G401 (cell line): ENCODE results near the gene KCNAB2. TPM values are rescaled to one million over a fixed set of nuclear protein-coding genes. Genes with fewer than 3 reads are reported as not detected.

ENCODE experiments used
- DNase-seq: peaks from one replicate; pipeline ENCODE4 v3.0.0-alpha.2; 2015; ENCODE audit warnings: low spot score
- in situ Hi-C: cut with HindIII; loops from 2 replicates; pipeline ENCODE4 v1.10.0; 2016; ENCODE audit warnings: low sequenced_read_pairs, mixed read lengths
- total RNA-seq: library from RNA; depleted of rRNA; stranded (reverse); fragments of >200 nt; shearing (Covaris generic); gene quantifications from 2 replicates; pipeline ENCODE4 v1.2.3, GENCODE V29; 2014

Gene KCNAB2
- total RNA-seq, 1 experiment from 2014 or later, result 0.71 TPM

DNA sequence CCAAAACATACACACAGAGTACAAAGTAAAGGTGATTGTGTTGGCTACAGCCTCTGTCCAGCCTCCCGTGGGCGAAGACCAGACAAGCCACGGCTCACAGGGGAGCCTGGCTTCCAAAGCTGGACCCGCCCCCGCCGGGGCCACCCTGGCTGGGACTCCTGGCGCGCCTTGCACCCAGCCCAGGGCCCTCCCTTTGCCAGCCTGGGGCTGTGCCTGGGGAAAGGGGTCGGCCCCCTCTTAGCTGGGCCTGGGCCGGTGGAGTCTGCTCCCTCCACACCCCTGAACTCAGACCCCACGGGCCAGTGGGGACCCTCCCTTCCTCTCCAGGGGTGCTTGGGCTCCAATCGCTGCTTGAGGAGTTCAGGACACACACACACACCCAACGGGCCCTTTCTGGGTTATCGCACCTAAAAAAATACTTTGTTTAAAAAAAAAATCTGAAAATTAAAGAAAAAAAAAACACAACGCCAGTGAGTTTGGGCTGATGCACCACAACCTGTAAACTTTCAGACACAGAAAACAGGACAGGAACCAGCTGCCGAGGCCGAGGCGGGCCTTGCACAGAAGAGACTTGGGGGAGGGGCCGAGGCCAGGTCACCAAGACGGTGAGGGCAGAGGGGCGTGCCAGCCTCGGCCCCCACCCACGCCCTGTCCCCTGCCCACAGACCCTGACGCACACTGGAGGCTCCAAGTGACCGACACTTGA lies 56.3 kb downstream of the KCNAB2 start:
- in situ Hi-C loops, result no loop called here
- no peak for DNase-seq

DNA sequence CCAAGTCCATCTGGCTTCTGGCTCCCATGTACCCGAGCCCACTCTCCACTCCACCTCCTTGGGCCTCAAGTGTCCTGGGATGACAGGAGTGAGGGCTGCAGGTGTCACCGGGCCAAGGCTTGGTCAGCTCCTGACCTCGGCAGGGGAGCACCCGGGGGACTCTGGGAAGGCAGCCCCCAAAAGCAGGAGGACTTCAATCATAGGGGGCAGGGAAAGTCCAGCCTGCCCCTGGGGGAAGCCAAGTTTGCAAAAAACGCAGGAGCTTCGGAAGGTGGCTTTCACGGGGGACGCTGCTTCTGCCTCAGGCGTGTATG lies 56.8 kb downstream of the KCNAB2 start:
- DNase-seq, result no peak
- in situ Hi-C loops, result no loop called here

DNA sequence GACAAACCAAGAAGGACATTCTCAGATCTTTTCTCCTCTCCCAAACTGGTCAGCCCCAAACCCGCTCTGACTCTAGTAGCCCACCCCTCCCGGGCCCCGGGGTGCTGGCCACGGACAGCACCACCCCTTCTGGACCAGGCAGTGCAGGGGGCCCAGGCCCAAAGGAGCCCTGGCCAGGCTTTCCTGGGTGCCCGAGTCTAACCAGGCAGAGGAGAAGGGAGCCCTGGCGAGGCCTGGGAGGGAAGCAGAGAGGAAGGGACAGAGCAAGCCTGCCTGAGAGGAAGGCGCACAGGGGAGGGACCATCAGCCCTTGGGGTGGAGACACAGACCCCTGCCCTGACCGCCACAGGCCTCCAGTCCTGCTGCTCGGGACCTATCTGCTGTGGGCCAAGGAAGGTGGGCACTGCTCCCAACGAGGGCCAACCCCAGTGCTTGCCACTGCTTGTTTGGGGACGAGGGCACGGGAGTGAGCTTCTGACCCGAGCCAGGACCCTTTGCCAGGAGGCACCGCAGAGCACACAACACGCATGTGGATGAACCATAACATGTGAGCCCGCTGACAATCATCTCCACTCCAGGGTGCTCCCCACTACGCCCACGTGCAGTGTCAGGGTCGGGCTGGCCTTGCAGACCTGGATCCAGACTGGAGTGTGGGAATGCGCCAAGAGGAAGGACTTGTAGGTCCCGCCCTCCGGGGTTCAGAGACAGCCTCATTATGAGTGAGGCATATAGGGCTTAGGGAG lies 57.6 kb downstream of the KCNAB2 start:
- DNase-seq, result no peak
- in situ Hi-C loops, result no loop called here

DNA sequence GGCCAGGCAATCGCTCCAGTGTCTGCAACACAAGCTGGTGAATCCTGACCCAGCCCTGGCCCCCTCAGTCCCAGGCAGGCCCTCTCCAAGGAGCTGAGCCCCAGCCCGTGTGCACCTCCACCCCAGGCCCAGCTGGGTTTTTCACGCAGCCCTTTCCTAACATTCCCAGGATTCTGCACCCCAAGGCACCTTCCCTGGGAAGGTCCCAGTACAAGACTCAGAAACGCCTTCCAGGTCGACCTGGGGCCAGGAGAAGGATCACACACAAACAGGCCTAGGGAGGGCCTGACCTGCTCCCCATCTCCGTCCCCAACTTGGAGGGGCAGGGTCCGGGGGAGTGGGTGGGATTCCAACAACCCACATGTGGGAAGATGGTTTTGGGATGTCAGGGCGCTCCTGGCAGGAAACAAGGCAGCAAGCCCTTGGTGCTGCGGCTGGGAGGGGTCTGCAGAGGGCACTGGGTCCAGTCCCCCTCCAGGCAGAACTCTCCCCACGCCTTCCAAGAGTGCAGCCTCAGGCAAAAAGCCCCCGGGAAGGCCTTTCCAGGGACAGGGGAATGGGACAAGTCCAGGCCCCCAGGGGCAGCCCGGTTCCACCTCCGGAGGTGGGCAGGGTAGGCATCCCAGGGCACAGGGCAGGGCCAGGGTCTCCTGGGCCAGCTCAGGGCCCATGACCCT lies 58.3 kb downstream of the KCNAB2 start:
- DNase-seq, result no peak
- in situ Hi-C loops, result no loop called here

DNA sequence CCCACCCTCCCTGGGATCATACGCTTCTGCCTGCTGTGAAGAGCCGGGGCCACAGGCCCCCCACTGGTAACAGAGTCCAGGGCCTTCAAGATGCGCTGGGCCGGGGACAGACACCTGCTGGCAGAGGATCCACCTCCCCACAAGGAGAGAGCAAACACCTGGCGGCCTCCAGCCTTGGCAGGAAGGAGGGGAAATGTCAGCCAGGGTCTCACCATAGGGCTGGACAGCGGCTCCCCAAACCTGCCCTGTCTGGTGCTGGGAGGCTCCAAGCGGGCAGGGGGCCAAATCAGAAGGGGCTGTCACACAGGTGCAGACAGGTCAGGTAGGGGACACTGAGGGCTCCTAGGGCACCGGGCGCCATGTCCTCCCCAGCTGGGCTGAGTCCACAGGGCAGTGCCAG lies 58.9 kb downstream of the KCNAB2 start:
- DNase-seq, result no peak
- in situ Hi-C loops, result no loop called here

DNA sequence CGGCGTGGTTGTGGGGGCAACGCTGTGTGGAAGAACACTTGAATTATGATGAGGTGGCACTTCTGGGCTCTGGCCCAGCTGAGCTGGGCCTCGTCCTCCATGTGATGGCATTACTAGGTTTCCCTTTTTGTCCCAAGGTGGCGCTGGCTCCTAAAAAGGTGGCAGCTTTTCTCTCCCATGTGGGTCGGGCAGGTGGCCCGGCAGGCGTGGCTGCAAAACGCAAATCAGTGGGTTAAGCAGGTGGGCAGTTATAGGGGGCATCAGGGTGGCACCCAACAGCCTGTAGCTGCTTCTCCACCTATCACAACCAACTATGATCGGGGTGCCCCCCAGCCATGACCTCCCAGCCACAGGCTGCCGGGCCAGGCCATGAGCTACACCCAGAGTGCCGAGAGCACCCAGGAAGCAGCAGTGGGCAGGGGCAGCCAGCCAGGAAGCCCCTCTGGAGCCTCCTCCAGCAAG lies 59.6 kb downstream of the KCNAB2 start:
- in situ Hi-C loops, result no loop called here
- DNase-seq, result no peak

DNA sequence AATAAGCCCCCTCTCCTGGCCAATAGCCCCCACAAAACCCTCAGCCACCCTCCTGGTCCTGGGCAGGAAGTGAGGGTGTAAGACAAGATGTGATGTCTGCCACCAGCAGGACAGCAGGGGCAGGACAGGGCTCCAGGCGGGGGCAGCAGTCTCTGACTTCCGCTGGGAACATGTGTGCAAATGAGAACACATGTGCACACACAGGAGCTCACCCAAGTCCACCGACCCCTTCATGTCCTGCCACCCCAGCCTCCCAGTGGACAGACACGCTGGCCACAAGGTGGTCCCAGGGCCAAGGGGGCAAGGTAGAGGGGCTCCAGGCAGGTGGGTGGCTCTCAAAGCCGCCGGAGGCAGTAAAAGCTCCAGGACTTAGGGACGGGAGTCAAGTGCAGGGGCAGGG lies 60.1 kb downstream of the KCNAB2 start:
- in situ Hi-C loops, result no loop called here
- DNase-seq, result no peak

DNA sequence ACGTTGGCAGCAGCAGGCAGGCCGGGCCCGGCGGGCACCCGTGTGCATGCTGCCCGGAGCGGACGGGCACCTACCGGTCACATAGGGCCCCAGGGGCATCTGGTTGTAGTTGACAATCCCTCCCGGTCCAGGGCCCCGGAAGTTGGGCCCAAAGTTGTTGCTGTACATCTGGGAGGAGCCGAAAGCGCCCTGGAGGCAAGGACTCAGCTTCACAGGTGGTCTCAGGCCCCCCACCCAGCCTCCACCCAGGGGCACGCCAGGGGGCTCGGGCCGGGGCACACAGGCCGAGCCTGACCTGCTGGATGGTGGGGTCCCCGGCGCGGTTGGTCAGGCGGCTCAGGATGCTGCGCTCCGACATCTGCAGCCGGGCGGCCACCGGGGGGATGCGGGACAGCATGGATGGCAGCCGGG lies 60.6 kb downstream of the KCNAB2 start:
- in situ Hi-C loops, result no loop called here

DNA sequence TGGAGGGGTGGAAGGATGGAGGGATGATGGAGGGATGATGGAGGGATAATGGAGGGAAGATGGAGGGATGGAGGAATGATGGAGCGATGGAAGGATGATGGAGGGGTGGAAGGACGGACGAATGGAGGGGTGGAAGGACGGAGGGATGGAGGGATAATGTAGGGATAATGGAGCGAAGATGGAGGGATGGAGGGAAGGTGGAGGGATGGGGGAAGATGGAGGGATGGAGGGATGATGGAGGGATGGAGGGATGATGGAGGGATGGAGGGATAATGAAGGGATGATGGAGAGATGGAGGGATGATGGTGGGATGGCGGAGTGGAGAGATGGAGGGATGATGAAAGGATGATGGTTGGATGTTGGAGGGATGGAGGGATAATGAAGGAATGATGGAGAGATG lies 61.3 kb downstream of the KCNAB2 start:
- DNase-seq, result no peak
- in situ Hi-C loops, result no loop called here

More for the DNA sequence above, 60.6 kb downstream of the KCNAB2 start:
- no peak for DNase-seq

DNA sequence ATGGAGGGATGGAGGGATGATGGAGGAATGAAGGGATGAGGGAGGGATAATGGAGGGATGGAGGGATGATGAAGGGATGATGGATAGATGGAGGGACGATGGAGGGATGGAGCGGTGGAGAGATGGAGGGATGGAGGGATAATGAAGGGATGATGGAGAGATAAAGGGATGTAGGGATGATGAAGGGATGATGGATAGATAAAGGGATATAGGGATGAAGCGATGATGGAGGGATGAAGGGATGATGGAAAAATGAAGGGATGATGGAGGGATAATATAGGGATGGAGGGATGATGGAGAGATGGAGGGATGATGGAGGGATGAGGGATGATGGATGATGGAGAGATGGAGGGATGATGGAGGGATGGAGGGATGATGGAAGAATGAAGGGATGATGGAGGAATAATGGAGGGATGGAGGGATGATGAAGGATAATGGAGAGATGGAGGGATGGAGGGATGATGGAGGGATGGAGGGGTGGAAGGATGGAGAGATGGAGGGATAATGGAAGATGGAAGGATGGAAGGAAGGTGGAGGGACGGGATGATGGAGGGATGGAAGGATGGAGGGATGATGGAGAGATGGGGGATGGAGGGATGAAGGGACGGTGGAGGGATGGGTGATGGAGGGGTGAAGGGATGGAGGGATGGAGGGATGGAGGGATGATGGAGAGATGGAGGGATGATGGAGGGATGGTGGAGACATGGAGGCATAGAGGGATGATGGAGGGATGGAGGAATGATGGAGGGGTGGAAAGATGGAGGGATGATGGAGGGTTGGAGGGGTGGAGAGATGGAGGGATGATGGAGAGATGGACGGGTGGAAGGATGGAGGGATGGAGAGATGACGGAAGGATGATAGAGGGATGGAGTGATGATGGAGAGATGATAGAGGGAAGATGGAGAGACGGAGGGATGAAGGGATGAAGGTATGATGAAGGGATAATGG lies 62.0 kb downstream of the KCNAB2 start:
- in situ Hi-C loops, result no loop called here
- no peak for DNase-seq

DNA sequence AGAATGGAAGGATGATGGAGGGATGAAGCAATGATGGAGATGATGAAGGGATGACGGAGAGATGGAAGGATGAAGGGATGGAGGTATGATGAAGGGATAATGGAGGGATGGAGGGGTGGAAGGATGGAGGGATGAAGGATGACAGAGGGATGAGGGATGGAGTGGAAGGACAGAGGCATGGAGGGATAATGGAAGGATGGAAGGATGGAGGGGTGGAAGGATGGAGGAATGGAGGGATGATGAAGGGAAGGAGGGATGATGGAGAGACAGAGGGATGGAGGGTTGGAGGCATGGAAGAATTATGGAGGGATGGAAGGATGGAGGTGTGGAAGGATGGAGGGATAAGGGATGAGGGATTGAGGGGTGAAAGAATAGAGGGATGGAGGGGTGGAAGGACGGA lies 62.8 kb downstream of the KCNAB2 start:
- no peak for DNase-seq
- in situ Hi-C loops, result no loop called here

DNA sequence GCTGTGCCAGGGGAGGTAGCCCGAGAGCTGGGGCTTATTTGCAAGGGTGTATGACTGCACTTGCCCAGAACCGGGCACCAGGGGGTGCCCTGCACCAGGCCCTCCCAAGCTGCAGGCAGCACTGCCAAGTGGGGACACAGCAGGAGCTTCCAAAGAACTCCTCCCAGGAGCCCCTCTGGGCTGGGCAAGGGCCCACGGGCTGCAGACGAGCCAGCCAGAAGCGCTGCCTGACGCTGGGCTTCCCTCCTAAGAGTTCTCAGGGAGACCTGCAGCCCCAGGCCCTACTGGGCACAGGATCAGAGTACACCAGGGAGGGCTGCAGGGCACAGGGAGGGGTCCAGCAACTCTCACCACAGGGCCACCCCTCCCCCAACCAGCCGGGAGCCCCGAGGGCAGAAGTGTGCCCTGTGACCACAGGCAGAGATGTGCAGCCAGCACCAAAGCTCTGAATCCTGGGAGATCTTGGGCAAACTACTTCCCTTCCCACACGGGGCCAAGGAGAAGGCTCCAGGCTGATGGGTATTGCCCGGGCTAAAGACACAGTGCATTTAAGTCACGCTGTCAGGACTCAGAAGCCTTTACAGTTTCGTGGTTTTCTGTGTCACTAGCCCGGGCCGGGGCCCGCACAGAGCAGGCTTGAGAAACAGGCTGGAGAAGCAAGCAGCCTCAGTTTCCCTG lies 63.4 kb downstream of the KCNAB2 start:
- in situ Hi-C loops, result no loop called here
- DNase-seq, result peak; percentile 10

DNA sequence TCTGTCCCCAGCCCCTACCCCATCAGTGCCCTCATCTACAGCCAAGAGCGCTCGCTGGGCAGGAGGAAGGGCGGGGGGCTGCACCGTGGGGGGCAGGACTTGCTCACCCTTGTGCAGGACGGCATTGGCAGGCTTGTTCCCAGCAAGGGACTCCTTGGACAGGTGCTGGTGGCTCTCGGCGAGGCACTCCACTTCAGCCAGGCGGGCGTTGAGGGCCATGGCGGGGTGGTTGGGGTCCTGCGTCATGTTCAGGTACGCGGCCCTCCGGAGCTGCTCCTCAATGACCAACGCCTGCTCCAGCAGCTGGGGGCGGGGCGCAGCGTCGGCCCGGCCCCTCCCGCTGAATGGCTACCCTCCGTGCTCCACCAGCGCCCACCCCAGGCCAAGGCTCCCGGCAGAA lies 64.0 kb downstream of the KCNAB2 start:
- in situ Hi-C loops, result no loop called here
- no peak for DNase-seq

DNA sequence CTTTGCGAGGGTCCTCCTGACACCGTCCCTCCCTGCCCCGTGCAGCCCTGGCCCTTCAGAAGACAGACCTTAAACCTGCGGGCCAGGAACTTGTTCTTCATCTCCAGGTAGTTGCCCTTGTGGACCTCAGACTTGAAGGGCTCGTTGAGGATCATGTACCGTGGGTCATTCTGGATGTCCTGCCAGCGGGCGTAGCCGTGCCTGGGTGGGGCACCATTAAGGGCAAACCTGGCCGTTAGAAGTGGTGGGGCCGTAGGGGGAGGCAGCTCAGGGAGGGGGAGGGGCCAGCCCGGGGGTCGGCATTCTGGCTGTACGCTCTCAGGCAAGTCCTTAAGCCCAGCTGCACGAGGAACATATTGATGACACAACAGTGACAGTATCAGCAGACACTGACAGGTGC lies 64.6 kb downstream of the KCNAB2 start:
- in situ Hi-C loops, result no loop called here
- no peak for DNase-seq

DNA sequence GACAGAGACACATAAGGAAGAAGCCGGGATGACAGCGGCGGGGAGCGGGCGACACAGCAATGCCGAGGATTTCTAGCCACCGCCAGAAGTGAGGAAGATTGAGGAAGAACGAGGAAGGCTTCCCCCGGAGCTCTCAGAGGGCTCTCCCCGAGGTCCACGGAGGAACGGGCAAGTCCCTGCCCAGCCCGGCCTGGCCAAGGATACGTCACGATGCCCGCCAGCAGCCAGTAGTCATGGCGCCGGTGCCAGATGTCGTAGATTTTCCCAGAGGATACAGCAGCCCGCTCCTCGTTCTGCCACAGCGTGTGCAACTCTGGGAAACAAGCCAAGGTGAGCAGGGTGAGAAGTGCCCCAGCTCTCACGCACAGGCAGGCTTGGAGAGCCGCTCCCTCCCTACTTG lies 65.9 kb downstream of the KCNAB2 start:
- in situ Hi-C loops, result no loop called here
- no peak for DNase-seq

DNA sequence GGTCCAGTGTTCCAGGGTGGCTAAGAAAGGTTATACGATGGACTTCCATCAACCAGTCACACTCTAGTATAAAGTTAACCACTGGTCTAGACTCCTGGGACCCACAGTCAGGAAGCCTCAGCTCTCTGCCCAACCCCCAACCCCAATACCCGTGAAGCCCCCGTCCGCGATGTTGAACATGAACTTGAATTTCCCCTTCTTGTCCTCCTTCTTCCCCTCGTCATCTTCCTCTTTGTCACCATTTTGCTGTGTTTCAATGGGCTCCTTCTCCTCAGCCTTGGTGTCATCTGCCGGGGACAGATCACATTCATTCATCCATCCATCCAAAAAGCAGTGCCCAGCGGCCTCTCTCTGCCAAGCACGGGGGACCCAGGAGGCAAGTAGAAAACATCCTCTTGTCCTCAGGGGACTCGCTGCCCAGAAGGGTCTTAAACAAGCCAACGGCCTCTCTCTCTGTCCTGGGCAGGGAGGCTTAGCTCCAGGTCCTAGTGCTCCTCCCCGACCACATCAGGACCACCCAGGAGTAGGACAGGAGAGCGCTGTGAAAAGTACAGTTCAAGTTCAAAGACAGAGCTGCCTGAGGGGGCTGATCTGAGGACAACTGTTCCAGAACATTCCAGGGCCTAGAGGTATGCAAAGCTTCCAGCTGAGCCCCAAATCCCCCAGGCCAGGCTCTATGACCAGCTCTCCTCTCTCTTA lies 66.5 kb downstream of the KCNAB2 start:
- in situ Hi-C loops, result no loop called here
- DNase-seq, result no peak

DNA sequence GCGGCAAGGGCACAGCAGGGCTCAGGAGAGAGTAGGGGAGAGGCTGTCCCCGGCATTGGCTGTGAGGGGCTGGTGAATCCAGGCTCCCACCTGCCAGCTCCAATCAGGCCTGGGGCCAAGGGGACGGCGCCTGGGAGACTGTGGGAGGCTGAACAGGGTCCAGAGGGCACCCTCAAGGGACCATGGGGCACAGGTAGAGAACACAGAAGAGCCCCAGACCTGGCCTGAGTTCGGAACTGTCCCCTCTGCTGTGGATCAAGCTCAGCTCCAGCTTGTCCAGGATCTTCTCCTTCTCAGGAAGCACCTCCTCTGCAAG lies 67.0 kb downstream of the KCNAB2 start:
- DNase-seq, result no peak
- in situ Hi-C loops, result no loop called here

DNA sequence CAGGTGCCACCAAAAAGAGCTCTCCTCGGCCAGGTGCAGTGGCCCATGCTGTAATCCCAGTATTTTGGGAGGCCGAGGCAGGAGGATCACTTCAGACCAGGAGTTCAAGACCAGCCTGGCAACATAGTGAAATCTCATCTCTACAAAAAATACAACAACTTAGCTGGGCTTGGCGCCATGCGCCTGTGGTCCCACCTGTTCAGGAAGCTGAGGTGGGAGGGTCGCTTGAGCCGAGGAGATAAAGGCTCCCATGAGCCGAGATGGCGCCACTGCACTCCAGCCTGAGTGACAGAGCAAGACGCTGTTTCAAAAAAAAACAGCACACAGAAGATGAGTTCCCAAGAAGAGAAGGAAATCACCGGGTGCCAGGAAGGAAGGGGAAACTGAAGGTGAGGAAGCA lies 67.4 kb downstream of the KCNAB2 start:
- in situ Hi-C loops, result no loop called here
- DNase-seq, result no peak

DNA sequence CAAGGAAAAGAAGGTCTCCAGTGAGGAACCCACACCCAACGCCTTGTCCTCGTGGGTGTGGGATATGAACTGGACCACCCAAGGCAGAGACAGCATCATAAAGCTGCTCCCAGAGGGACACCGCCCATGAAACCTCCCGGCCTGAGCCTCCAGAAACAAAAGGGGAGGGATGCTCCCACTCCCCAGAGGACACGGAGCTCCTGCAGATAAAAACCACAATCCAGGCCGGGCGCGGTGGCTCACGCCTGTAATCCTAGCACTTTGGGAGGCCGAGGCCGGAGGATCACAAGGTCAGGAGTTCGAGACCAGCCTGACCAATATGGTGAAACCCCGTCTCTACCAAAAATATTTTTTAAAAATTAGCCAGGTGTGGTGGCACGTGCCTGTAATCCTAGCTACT lies 68.1 kb downstream of the KCNAB2 start:
- DNase-seq, result no peak
- in situ Hi-C loops, result no loop called here
